C4-2B (cell line): ENCODE data around the gene TASP1.

Experiments
- CTCF ChIP-seq: fragments of 450-650 bp; conservative IDR thresholded peaks from 2 replicates; pipeline ENCODE4 v1.5.1; 2017; ENCODE audit warnings: mild to moderate bottlenecking
- ZFX ChIP-seq: fragments of 450-650 bp; IDR thresholded peaks from 2 replicates; pipeline ENCODE4 v1.6.1; 2017

- TF ChIP-seq CTCF (no peak), ZFX (no peak)
Measured at GRCh38 chr20:13567663-13568062, 71.1 kb downstream of the TASP1 start.
